Ishikawa (cell line): ENCODE measurements around the gene ARL14EP.

Experiments
- CEBPB ChIP-seq: IDR thresholded peaks from 2 replicates; pipeline ENCODE4 v1.6.1; 2012
- TAF1 ChIP-seq: IDR thresholded peaks from 2 replicates; pipeline ENCODE4 v1.6.1; 2012; ENCODE audit warnings: low read depth, mild to moderate bottlenecking
- TCF12 ChIP-seq: IDR thresholded peaks from 2 replicates; pipeline ENCODE4 v1.6.1; 2012; ENCODE audit warnings: low read depth
- ZBTB7A ChIP-seq: IDR thresholded peaks from 2 replicates; pipeline ENCODE4 v1.6.1; 2012; ENCODE audit warnings: low read depth
- TF ChIP-seq, protein P1 (sequence below): IDR thresholded peaks from 2 replicates; pipeline ENCODE4 v1.6.1; 2012; ENCODE audit warnings: low read depth, mild to moderate bottlenecking

- TF ChIP-seq ZBTB7A (no peak), TCF12 (no peak), TAF1 (no peak), CEBPB (no peak)
- TF ChIP-seq, protein P1, sequence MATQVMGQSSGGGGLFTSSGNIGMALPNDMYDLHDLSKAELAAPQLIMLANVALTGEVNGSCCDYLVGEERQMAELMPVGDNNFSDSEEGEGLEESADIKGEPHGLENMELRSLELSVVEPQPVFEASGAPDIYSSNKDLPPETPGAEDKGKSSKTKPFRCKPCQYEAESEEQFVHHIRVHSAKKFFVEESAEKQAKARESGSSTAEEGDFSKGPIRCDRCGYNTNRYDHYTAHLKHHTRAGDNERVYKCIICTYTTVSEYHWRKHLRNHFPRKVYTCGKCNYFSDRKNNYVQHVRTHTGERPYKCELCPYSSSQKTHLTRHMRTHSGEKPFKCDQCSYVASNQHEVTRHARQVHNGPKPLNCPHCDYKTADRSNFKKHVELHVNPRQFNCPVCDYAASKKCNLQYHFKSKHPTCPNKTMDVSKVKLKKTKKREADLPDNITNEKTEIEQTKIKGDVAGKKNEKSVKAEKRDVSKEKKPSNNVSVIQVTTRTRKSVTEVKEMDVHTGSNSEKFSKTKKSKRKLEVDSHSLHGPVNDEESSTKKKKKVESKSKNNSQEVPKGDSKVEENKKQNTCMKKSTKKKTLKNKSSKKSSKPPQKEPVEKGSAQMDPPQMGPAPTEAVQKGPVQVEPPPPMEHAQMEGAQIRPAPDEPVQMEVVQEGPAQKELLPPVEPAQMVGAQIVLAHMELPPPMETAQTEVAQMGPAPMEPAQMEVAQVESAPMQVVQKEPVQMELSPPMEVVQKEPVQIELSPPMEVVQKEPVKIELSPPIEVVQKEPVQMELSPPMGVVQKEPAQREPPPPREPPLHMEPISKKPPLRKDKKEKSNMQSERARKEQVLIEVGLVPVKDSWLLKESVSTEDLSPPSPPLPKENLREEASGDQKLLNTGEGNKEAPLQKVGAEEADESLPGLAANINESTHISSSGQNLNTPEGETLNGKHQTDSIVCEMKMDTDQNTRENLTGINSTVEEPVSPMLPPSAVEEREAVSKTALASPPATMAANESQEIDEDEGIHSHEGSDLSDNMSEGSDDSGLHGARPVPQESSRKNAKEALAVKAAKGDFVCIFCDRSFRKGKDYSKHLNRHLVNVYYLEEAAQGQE, result no peak
Observed at GRCh38 chr11:30291331-30291730, 31.6 kb upstream of the ARL14EP start.
